GM12891 (cell line): ENCODE measurements around the gene SMOC2.

Source experiments
- DNase-seq: peaks from one replicate; pipeline ENCODE4 v3.0.0; 2011; ENCODE audit warnings: low spot score; ENCODE audit not compliant: insufficient read length
- FAIRE-seq: peaks from 2 replicates; lab custom pipeline; 2011; peaks lifted over from hg19 to GRCh38; lab: Jason Lieb, UNC
- PAX5 ChIP-seq: IDR thresholded peaks from 2 replicates; pipeline ENCODE4 v1.6.1; 2011; ENCODE audit warnings: low read length, moderate library complexity, mild to moderate bottlenecking; ENCODE audit not compliant: insufficient read depth, severe bottlenecking
- POLR2A ChIP-seq: IDR thresholded peaks from 2 replicates; pipeline ENCODE4 v1.6.1; 2011; ENCODE audit warnings: low read depth, low read length, control low read depth
- POLR2AphosphoS5 ChIP-seq: IDR thresholded peaks from 2 replicates; pipeline ENCODE4 v1.6.1; 2011; ENCODE audit warnings: low read depth, low read length, control low read depth
- POU2F2 ChIP-seq: IDR thresholded peaks from 2 replicates; pipeline ENCODE4 v1.6.1; 2011; ENCODE audit warnings: low read depth, mild to moderate bottlenecking, control low read depth, low read length, moderate library complexity
- SPI1 ChIP-seq: IDR thresholded peaks from 2 replicates; pipeline ENCODE4 v1.6.1; 2011; ENCODE audit warnings: low read depth, low read length, control low read depth
- TAF1 ChIP-seq: IDR thresholded peaks from 2 replicates; pipeline ENCODE4 v1.6.1; 2011; ENCODE audit warnings: low read depth, low read length, control low read depth

SMOC2 gene

GRCh38 chr6:168515376-168515775, 74.4 kb downstream of the SMOC2 start:
- no peak for FAIRE-seq
- no peak for DNase-seq
- no peak for TF ChIP-seq POLR2A
- no peak for TF ChIP-seq POLR2AphosphoS5
- TF ChIP-seq POU2F2 = no peak
- TF ChIP-seq TAF1 = no peak
- TF ChIP-seq SPI1 = no peak
- TF ChIP-seq PAX5 = no peak

GRCh38 chr6:168516944-168517741, 76.2 kb downstream of the SMOC2 start:
- no peak for DNase-seq
- no peak for TF ChIP-seq POU2F2
- no peak for TF ChIP-seq PAX5
- no peak for TF ChIP-seq POLR2AphosphoS5
- TF ChIP-seq SPI1 = no peak
- no peak for TF ChIP-seq TAF1
- FAIRE-seq = no peak

DNA sequence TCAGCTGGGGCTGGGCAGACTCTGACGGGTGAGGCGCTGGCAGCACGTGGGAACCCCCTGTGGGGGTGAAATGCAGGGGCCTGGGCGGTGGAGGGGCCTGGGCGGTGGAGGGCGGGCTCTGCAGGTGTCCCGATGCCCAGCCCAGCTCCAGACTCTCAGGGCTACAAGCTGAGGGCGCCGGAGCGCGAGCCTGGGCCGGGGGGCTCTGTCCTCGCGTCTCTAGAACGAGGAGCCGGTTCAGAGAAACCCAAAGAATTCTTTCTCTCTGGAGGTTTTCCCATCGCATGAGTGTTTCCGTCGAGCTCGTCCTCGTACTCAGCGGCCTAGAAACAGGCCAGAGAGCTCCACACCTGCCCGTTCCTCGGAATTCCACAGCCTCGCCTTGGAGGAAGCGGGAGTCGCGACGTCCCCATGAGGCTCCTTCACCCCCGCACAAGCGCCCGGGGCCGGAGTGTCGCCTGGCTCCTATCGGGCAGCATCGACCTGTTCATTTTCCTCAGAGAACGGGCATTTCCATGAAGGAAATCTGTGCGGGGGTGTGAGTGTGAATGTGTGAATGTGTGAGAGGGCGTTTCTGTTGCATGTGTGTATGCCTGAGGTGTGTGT, 76.9 kb downstream of the SMOC2 start:
- TF ChIP-seq TAF1 (no peak), PAX5 (no peak), POLR2AphosphoS5 (no peak), POU2F2 (no peak), SPI1 (no peak), POLR2A (no peak)
- FAIRE-seq (no peak), DNase-seq (no peak)

DNA sequence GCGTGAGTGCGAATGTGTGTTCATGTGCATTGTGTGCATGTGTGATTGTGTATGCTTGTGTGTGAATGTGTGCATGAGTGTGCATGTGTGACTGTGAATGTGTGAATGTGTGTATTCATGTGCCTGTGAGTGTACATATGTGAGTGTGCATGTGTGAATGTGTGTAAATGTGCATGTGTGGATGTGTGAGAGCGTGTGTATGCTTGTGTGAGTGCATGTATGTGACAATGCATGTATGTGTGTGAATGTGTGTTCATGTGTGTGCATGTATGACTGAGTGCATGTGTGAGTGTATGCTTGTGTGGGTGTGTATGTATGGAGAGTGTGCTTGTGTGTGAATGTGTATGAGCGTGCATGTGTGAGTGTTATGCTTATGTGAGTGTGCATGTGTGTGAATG, 77.4 kb downstream of the SMOC2 start:
- FAIRE-seq (peak; percentile 13), DNase-seq (no peak)
- TF ChIP-seq POLR2AphosphoS5 (no peak), POLR2A (no peak), SPI1 (no peak), POU2F2 (no peak), PAX5 (no peak), TAF1 (no peak)

DNA sequence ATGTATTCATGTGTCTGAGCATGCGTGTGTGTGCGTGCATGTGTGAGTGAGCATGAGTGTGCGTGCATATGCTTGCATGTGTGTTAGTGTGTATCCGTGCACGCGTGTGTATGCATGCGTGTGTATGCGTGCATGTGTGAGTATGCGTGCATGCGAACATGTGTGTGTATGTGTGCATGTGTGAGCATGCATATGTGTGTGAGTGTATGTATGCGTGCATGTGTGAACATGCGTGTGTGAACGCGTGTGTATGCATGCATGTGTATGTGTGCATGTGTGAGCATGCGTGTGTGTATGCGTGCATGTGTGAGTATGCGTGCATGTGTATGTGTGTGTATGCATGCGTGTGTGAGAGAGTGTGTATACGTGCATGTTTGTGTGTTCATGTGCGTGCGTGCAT, 77.9 kb downstream of the SMOC2 start:
- FAIRE-seq = no peak
- no peak for DNase-seq
- TF ChIP-seq PAX5 = no peak
- TF ChIP-seq POLR2A = no peak
- TF ChIP-seq SPI1 = no peak
- TF ChIP-seq POLR2AphosphoS5 = no peak
- no peak for TF ChIP-seq POU2F2
- TF ChIP-seq TAF1 = no peak

- DNase-seq = no peak
- TF ChIP-seq SPI1 (no peak), PAX5 (no peak), POLR2A (no peak), POU2F2 (no peak), TAF1 (no peak)
- no peak for FAIRE-seq
These were observed 79.2 kb downstream of the SMOC2 start for GRCh38 chr6:168520233-168520632.

DNA sequence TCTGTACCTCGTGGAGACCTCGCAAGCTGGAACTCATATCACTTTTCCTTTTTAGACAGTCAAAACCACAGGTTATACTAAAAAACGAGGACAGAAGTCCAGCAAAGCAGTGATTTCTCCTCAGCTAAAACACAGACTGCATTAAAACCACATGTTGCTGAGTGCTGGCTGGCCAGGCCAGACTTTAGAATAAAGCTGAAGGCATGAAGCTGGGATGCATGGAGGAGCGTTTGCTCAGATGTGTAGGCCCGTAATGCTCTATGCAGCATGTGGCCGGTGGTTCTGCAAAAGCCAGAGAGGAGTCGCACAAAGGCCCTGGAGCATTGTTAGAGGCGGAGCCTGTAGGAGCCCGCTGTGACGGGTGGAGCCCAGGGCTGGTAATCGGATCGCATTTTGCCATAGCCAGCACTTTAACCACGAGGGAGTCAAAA, 83.6 kb downstream of the SMOC2 start:
- DNase-seq (no peak), FAIRE-seq (no peak)
- TF ChIP-seq POLR2A (no peak), POU2F2 (no peak), PAX5 (no peak), POLR2AphosphoS5 (no peak), SPI1 (no peak), TAF1 (no peak)

GRCh38 chr6:168525114-168525513, 84.1 kb downstream of the SMOC2 start:
- TF ChIP-seq POU2F2 = no peak
- no peak for TF ChIP-seq POLR2A
- no peak for TF ChIP-seq PAX5
- no peak for TF ChIP-seq SPI1
- TF ChIP-seq POLR2AphosphoS5 = no peak
- TF ChIP-seq TAF1 = no peak
- DNase-seq (no peak), FAIRE-seq (no peak)

- TF ChIP-seq SPI1 = no peak
- TF ChIP-seq POLR2AphosphoS5 = no peak
- no peak for TF ChIP-seq POU2F2
- no peak for TF ChIP-seq POLR2A
- TF ChIP-seq PAX5 = no peak
- TF ChIP-seq TAF1 = no peak
- DNase-seq (no peak), FAIRE-seq (no peak)
These were observed 85.1 kb downstream of the SMOC2 start for GRCh38 chr6:168525926-168526630.
